ENCODE data around the gene ANO10.

DNA sequence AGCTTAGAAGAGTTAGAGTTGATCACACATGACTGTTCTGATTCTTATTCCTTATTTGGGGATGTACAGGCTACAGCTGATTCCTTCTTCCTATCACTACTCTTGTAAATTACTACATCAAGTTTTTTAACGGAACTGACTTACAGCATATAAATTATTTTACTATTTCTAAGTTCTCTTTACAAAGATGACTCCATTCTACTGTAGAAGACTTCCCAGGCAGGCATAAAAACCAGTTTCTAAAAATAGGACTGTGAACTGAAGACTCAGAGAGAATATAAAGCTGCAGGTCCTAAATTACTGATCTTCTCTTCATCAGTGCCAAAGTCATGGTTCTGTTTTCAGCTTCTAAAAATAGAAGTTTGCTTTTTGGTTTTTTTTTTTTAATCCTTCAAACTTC, 38.9 kb downstream of the ANO10 start:
- no peak for TF ChIP-seq MYC (IDR thresholded peaks at IDR 0.05; ENCODE audit: low read depth, low read length)
- TF ChIP-seq POLR2AphosphoS5 (IDR thresholded peaks at IDR 0.05; ENCODE audit: insufficient read depth, low read depth, low read length): no peak
